GM13976 (cell line): ENCODE data around the gene ARSG.
"Not testable (repeated sequence)": the region's sequence is repeated elsewhere in the genome, so short reads cannot be mapped to it uniquely, and the experiment has no call there.

Source experiments
- DNase-seq: peaks from one replicate; pipeline ENCODE4 v3.0.0; 2012; ENCODE audit warnings: low spot score
- in situ Hi-C: fragments of 300-500 bp; cut with MboI; formaldehyde crosslinking; loops from one replicate; pipeline ENCODE4 v1.12.0; 2022; ENCODE audit warnings: low sequenced_read_pairs, mixed read lengths, inconsistent platforms; ENCODE audit not compliant: unreplicated experiment
- TF ChIP-seq, protein P1 (sequence below): IDR thresholded peaks from 2 replicates; pipeline ENCODE4 v1.5.1; 2012; ENCODE audit warnings: borderline replicate concordance, mild to moderate bottlenecking; ENCODE audit not compliant: insufficient read depth; ENCODE audit errors: extremely low read depth, missing control alignments, control extremely low read depth

The ARSG gene

DNA sequence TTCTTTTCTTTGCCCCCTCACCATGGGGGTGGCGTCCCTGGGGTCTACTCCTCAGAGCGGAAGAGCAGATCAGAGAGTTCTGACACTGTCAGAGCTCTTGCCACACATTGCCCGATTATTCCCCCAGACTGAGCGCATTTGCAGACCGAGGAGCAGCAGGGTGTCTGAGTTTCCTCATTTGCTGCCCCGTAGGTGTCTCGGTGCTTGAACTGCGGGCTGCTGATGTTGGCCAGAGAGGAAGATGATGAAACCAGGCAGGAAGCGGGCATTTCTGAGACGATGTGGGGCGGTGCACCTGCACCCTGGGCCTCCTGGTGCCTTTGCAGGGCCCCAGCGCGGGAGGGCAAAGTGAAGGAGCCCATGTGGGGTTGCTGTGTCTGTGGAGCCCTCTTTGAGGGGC lies 55.2 kb downstream of the ARSG start:
- TF ChIP-seq, protein P1, sequence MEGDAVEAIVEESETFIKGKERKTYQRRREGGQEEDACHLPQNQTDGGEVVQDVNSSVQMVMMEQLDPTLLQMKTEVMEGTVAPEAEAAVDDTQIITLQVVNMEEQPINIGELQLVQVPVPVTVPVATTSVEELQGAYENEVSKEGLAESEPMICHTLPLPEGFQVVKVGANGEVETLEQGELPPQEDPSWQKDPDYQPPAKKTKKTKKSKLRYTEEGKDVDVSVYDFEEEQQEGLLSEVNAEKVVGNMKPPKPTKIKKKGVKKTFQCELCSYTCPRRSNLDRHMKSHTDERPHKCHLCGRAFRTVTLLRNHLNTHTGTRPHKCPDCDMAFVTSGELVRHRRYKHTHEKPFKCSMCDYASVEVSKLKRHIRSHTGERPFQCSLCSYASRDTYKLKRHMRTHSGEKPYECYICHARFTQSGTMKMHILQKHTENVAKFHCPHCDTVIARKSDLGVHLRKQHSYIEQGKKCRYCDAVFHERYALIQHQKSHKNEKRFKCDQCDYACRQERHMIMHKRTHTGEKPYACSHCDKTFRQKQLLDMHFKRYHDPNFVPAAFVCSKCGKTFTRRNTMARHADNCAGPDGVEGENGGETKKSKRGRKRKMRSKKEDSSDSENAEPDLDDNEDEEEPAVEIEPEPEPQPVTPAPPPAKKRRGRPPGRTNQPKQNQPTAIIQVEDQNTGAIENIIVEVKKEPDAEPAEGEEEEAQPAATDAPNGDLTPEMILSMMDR: no peak
- in situ Hi-C loops: no loop called here
- DNase-seq: peak; percentile 50

DNA sequence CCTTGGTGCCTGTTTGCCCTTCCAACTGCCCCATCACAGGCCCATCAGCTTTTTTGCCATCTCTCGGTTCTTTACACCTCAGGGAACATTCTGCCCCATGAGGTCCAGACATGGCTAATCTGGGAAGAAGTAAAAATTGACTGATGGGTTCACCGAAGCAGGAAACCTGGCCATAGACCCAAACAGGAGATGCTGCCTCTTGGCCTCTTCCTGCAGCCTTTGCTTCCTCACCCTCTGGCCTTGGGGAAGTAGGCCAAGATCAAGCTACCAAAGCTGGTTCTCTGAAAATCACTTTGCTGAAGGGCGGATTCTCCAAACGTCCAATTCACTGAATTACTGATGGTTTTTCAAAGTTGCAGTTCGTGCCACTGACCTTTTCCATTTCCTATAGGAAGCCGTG lies 56.1 kb downstream of the ARSG start:
- no peak for DNase-seq
- in situ Hi-C loops: no loop called here
- TF ChIP-seq, protein P1: no peak

DNA sequence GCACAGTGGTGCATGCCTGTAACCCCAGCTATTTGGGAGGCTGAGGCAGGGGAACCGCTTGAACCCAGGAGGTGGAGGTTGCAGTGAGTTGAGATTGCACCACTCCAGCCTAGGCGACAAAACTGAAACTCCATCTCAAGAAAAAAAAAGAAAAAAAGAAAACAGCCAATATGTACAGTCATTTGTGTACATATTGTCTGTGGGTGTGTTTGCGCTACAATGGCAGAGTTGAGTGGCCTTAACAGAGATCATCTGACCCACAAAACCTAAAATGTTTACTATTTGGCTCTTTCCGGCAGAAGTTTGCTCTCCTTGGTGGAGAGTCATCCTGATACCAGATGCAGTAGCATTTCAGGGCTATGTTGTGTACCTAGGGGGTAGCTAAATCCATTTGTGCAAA lies 57.9 kb downstream of the ARSG start:
- DNase-seq: peak; percentile 44
- TF ChIP-seq, protein P1: no peak
- in situ Hi-C loops: no loop called here

DNA sequence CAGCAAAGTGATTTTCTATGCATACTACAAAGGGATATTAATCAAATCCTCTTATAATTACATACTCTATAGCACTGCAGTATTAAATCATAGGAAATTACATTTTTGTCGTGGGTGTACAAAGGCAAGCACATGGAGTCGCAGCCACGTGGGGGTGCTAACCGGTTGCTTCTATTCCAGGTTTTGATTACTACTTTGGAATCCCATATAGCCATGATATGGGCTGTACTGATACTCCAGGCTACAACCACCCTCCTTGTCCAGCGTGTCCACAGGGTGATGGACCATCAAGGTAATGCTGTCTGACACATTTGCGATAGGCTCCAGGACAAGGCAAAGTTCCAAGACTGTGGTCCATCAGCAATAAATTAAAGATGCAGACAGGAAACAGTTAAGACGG lies 60.1 kb downstream of the ARSG start:
- in situ Hi-C loops: no loop called here
- TF ChIP-seq, protein P1: no peak
- DNase-seq: no peak

DNA sequence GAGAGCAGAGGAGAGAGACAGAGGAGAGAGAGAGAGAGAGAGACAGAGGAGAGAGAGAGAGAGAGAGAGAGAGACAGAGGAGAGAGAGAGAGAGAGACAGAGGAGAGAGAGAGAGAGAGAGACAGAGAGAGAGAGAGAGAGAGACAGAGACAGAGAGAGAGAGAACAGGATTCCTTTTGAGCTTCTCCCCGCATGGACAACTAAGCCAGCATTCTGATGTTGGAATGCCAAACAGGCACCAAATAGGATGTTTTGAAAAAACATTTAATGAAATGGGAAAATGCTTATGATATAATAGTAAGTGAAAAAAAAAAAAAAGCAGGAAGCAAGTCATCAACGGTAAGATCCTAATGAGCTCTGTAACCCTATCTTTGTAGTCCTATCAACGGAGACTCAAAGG lies 60.7 kb downstream of the ARSG start:
- in situ Hi-C loops: no loop called here
- no peak for DNase-seq
- TF ChIP-seq, protein P1: no peak

DNA sequence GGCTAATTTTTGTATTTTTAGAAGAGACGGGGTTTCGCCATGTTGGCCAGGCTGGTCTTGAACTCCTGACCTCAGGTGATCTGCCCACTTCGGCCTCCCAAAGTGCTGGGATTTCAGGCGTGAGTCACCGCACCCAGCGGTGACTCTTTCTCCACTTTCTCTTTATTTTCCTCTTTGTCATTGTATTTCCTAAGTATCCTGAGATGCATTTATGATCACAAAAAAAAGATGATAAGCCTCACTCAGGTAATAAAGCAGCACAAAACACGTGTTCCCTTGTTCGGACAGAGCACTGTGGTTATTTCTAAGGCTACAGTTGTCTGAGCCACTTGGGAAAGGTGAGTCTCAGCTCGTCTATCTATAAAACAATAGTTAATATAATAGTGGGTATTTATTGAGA lies 61.4 kb downstream of the ARSG start:
- in situ Hi-C loops, DNase-seq: not testable (repeated sequence)

DNA sequence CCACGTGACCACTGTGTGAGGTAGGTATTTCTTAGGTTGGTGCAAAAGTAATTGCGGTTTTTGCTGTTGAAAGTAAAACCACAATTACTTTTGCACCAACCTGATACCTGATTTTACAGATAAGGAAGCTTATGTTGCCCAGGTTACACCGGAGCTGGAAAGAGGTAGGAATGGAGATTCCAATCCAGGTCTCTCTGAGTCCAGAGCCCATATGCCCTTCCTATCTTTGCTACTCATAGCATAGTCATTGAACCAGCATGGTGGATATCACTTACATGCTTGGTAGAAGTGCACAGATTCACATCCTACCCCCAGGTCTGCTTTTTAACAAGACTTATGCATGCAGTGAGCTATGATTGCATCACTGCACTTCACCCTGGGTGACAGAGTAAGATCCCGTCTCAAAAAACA lies 61.8 kb downstream of the ARSG start:
- TF ChIP-seq, protein P1: no peak
- in situ Hi-C loops: no loop called here
- DNase-seq: no peak

DNA sequence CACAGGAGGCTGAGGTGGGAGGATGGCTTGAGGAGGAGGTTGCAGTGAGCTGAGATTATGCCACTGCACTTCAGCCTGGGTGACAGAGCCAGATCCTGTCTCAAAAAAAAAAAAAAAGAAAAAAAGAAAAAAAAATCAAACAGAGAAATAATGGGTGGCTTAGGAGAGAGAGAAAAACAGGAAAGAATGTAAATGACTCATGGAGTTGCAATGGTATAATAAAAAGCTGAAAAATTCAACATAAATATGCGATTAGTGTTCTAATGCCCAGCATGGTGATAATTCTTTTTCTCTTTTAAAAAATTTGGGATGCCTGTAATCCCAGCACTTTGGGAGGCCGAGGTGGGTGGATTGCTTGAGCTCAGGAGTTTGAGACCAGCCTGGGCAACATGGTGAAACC lies 63.0 kb downstream of the ARSG start:
- in situ Hi-C loops, DNase-seq: not testable (repeated sequence)

DNA sequence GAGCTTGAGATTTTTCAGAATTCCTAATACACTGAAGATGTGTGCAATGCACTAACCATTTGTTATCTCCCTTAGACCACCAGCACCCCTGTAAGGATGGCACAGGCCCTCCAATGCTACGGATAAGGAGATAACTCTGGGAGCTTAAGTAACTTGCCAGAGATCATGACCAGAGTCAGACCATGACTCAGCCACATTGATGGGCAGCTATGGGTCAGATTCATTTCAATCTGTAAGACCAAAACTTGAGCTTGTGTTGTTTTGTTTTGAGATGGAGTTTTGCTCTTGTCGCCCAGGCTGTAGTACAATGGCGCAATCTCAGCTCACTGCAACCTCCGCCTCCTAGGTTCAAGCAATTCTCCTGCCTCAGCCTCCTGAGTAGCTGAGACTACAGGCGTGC lies 63.8 kb downstream of the ARSG start:
- in situ Hi-C loops, DNase-seq: not testable (repeated sequence)
